SHP77 treated with DMSO at 0.1 percent for 48 hours (cell line): ENCODE data around the gene TXNL1.
A peak's percentile ranks its signal among the peaks of the same experiment; 100 is the strongest.
"Not testable (repeated sequence)": the region's sequence is repeated elsewhere in the genome, so short reads cannot be mapped to it uniquely, and the experiment has no call there.

Experiments
- DNase-seq: peaks from one replicate; lab custom pipeline; 2025; lab: John Stamatoyannopoulos, UW

Gene TXNL1

DNA sequence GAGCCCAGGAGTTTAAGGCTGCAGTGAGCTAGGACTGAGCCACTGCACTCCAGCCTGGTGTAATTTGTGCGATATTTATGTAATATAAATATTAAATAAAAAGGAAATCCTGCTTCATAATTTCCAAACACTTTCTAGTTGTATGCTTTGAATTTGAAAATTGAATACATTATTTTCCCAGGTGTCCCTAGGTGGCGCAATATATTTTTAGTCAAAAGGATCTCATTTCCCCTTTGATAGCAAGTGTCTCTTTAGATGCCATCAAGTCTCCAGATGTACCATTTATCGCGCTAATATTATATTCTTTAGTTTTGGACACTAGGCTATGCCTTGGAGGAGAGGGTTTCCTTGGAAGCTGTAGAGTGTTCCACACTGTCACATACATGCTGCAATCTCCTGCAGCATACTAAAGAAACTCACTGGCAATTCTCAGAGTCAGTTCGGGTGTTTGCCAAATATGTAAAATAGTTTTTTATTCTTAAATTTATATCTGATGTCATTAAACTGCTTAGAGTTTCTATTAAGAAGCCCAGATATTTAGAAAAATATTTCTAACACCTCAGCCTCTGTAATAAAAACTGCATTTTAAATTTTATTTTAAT lies 7.1 kb upstream of the TXNL1 start:
- no peak for DNase-seq

DNA sequence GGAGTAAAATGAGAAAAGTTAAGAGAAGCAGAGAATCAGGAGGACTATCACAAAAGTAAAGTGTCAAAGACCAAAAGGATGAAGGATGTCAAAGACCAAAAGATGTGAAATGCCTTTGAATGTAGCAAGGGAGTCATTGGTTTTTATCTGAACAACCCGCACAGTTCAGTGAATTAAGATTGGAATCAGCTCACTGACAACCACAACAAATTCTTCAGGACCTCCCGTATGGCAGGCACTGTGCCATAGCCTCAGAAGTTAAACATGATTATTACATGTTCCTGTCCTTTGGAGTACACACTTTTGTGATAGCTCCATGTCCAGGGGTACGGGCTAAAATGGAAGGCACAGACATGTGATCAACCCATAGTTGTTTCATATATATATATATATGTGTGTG lies 5.0 kb upstream of the TXNL1 start:
- no peak for DNase-seq

- no peak for DNase-seq
Measured at GRCh38 chr18:56641714-56642337, 3.4 kb upstream of the TXNL1 start.

DNA sequence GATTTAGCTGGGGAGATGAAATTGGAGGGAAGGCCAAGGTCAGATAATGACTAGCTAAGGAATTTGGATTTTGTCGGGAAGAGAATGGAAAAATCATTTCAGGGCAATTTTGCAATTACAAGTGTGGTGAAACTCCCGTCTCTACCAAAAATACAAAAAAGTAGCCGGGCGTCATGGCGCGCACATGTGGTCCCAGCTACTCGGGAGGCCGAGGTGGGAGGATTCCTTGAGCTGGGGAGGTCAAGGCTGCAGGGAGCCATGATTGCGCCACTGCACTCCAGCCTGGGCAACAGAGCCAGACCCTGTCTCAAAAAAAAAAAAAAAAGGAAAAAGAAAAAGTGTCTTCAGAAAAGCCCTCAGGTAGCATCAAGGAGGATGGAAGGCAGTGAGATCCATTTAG lies 1.2 kb upstream of the TXNL1 start:
- no peak for DNase-seq

DNA sequence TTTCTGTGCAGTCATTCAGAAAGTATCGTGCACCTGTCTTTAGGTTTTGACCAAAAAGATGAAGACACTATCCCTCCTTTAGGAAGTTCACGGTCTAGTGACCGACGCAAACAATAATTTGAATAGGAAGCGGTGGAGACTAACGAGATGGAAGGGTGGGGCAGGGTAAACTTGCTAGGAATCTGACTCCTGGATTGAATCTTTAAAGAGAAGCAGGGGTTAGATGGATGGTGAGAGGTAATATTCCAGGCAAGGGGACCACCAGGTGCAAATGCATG lies 651 bp upstream of the TXNL1 start:
- DNase-seq: no peak

DNA sequence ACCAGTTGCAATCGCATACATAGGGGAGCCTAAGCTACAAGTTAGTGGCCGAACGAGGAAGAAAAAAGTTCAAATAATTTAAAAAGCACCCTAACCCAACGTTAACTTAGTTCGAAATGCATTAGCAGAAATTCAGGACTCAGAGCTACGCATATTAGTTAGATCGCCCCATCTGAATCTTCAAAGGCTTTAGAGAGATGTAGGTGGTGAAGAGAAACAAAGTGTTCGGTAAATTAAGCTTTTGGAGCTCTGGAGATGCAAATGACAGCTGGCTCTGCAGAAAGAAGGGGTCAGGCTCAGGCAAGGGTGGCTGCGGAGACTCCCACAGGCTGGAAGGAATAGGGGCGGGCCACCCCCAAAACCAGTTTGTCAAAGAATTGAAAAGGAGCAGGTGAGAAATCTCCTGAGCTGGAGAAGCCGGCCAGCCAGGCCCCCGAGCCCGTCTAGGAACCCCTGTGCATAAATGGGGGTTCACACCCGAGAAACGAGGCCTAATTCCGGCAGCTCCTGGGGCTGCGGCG lies 621 bp downstream of the TXNL1 start:
- no peak for DNase-seq

- DNase-seq: no peak
Measured at GRCh38 chr18:56637176-56637575, 1.2 kb downstream of the TXNL1 start.

GRCh38 chr18:56635007-56635406 lies 3.4 kb downstream of the TXNL1 start:
- DNase-seq: no peak

DNA sequence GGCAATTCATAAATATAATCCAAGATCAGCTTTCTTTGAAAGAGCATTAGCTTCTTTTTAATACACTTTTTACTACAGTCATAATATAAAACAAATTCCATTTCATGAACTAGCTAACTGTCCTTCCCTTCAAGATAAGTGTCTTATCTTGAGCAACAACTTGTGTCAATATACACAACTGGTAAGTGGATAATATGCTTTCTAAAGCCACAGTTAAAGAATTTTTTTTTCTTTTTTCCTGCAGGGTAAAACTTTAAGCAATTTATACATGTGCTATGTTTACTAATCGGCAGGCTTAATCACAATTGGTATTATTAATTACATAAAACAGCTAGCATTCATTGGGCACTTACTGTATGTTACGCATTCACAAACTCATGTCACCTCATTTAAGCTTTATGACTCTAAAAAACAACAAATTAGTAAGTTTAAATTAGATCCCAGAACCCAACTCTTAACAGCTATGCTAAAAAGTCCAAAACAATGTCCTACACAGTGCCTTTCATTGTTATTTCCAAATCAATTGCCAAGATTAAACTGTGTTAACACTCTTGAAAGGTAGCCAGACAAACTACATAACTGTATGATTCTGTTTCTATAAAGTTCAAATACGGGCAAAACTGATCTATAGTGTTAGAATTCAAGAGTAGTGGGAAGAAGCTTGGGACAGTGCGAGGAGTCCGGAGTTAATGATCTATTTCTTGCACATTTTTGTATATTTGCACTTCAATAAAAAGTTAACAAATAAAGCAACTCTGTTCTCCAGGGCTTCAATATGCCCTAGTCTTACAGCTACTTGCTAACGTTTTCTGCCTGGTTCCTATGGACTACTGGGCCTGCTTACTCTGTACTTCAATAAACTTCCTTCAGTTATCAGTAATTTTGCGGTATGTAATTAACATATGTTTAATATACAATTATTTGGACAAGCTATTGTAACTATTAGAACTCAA lies 6.0 kb downstream of the TXNL1 start:
- no peak for DNase-seq

DNA sequence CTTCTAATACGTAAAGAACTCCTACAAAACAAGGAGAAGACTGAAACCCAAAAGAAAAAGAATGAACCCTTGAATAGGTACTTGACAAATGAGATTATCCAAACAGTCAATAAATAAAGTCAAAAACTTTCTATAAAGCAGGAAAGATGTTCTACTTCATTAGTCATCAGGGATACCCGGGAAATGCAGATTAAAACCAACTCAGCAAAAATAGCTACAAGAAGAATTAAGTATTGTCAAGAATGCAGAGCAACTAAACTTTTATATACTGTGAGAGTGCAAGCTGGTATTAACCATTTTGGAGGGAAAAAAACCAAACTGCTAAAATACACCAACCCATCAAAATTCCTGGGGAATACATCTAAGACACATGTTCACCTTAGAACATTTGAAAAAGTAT lies 10.4 kb downstream of the TXNL1 start:
- no peak for DNase-seq

- DNase-seq: no peak
Measured at GRCh38 chr18:56615738-56616520, 22.5 kb downstream of the TXNL1 start.

- DNase-seq: no peak
Measured at GRCh38 chr18:56606618-56607017, 31.8 kb downstream of the TXNL1 start.

DNA sequence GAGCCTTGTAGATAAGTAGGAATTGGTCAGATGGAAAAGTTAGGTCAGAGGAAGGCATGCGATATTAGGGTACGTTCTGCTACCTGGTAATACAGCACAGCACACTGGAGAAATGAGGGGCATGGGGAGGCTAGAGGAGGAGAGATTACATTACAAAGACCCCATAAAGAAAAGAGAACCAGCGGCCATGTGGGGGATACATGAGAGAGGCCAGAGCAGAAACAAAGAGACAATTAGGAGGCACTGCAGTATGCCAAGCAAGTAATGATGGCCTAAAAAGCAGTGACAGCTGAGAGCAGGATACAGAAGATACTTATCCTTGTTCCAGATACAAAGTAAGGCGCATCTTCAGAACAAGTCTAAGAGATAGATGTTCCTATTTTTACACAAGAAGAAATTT lies 40.0 kb downstream of the TXNL1 start:
- DNase-seq: no peak

DNA sequence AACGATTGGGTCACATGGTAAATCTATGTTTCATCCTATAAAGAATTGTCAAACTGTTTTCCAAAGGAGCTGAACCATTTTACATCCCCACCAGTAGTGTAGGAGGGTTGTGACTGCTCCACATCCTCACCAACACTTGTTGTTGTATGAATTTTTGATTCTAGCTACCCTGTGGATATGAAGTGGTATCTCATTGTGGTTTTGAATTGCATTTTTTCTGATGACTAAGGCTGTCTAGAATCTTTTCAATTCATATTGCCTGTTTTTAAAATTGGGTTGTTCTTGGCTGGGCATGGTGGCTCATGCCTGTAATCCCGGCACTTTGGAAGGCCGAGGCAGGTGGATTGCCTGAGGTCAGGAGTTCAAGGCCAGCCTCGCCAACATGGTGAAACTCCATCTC lies 44.5 kb downstream of the TXNL1 start:
- DNase-seq: no peak

- DNase-seq: no peak
Measured at GRCh38 chr18:56580026-56580425, 58.4 kb downstream of the TXNL1 start.

DNA sequence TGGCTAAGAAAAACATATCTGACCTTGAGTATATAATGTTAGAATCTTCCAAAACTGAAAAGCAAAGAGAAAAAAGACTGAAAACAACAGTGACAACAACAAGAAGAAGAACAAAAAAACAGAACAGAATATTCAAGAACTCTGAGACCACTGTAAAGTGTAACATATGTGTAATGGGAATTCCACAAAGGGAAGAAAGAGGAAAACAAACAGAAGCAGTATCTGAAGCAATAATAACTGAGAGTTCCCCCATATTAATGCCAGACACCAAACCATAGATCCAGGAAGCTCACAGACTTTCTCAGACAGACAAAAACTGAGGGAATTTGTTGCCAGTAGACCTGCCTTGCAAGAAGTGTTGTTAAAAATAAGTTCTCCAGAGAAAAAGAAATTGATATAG lies 58.9 kb downstream of the TXNL1 start:
- DNase-seq: no peak

DNA sequence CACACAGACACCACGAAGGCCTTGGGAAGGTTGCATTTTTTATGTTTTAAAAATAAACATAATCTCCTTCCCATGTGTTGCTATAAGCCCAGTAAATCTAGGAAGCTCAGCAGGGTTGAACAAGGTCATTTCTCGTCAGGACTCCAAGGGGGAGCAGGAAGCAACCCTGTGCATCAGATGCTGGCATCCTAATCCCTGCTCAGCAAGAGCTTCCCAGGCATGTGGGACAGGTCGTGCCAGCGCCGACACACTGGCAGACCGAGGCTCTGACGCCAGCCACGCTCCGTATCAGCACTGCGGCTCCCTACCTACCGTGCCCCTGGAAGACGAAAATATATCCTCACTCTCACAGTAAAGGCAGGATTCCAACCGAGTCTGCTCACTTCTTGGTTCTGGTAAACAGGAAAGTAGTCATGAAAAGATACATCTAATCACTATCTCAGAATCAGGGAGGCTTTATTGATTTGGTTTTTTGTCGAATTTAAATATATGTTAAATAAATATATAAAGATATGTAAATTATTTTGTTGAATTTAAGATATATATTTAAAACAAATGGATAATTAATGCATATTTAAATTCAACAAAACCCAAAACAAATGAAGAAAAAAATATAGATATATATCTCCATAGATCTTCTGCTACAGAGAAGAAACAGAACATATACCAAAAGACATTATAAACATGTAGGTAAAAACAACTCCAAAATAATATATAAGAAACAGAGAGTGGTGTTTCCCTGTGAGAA lies 61.4 kb downstream of the TXNL1 start:
- peak; percentile 48 for DNase-seq

- DNase-seq: peak; percentile 31
Measured at GRCh38 chr18:56575819-56576663, 62.4 kb downstream of the TXNL1 start.

DNA sequence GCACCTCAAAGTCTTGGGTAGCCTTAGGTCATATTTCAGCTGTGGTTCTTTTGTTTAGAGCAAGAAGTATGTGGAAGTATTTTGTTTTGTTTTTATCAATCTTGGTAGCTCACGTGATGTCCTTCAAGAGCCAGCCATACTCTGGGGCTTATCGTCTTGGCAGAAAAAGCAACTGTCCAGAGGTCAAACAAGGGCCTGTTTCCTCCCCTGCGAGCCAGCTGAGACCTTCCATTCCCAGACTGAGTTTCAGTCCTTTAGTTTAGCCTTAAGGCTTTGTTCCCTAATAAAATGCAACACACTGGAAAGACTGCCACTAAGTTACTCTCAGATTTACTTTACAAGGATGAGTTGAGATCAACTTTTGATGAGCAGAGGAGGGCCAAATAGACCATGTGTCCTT lies 63.5 kb downstream of the TXNL1 start:
- no peak for DNase-seq

GRCh38 chr18:56572267-56572666 lies 66.1 kb downstream of the TXNL1 start:
- not testable (repeated sequence) for DNase-seq

GRCh38 chr18:56570978-56571377 lies 67.4 kb downstream of the TXNL1 start:
- no peak for DNase-seq
